A549 (cell line): ENCODE measurements around the gene ASB13.

Experiments used
- BCL3 ChIP-seq: fragments of >200 bp; sonication (Bioruptor Twin); formaldehyde crosslinking; IDR thresholded peaks from 3 replicates; pipeline ENCODE4 v1.6.1; 2016
- CBX8 ChIP-seq: fragments of 200-600 bp; sonication (generic); IDR thresholded peaks from 2 replicates; pipeline ENCODE4 v1.6.1; 2016
- CEBPB ChIP-seq, 2 experiments: fragments of >200 bp in 1 of 2; sonication (Bioruptor Twin) in 1 of 2; formaldehyde crosslinking in 1 of 2; IDR thresholded peaks; 2 replicates each; pipeline ENCODE4 v1.6.1; 2012 to 2016
- CHD2 ChIP-seq: fragments of 150-350 bp; IDR thresholded peaks from 2 replicates; pipeline ENCODE4 v1.6.1; 2014; ENCODE audit warnings: low read length; ENCODE audit not compliant: partially characterized antibody
- CTCF ChIP-seq: fragments of >200 bp; sonication (Bioruptor Twin); formaldehyde crosslinking; IDR thresholded peaks from 3 replicates; pipeline ENCODE4 v1.5.1; 2016
- JUN ChIP-seq, 2 experiments: fragments of >200 bp; sonication (Bioruptor Twin); formaldehyde crosslinking; IDR thresholded peaks; 2 replicates in 1 of 2; 3 replicates in 1 of 2; pipeline ENCODE4 v1.6.1; 2016 to 2017
- NFE2L2 ChIP-seq: fragments of 150-350 bp; conservative IDR thresholded peaks from 2 replicates; pipeline ENCODE4 v1.6.1; 2014; ENCODE audit warnings: low read length
- NR3C1 ChIP-seq: fragments of >200 bp; sonication (Bioruptor Twin); formaldehyde crosslinking; IDR thresholded peaks from 3 replicates; pipeline ENCODE4 v1.6.1; 2017
- PHF8 ChIP-seq: fragments of 200-600 bp; sonication (generic); IDR thresholded peaks from 2 replicates; pipeline ENCODE4 v1.6.1; 2016; ENCODE audit warnings: low read depth, mild to moderate bottlenecking, antibody characterized with exemption, moderate library complexity, borderline replicate concordance
- POLR2A ChIP-seq: IDR thresholded peaks from 2 replicates; pipeline ENCODE4 v1.6.1; 2012; ENCODE audit warnings: mild to moderate bottlenecking, low read length
- REST ChIP-seq: fragments of 200-600 bp; sonication (generic); IDR thresholded peaks from 2 replicates; pipeline ENCODE4 v1.6.1; 2016; ENCODE audit warnings: antibody characterized with exemption, mild to moderate bottlenecking, moderate library complexity
- TP53 ChIP-seq: fragments of 250-450 bp; sonication (Bioruptor Pico); IDR thresholded peaks from 2 replicates; pipeline ENCODE4 v1.5.0; 2021; ENCODE audit warnings: mild to moderate bottlenecking, moderate library complexity
- USF2 ChIP-seq: fragments of 450-650 bp; IDR thresholded peaks from 2 replicates; pipeline ENCODE4 v1.6.1; 2014; ENCODE audit warnings: antibody characterized with exemption

GRCh38 chr10:5613481-5614154, 52.8 kb downstream of the ASB13 start:
- TF ChIP-seq CTCF (no peak), PHF8 (no peak), USF2 (no peak), POLR2A (no peak), JUN (IDR thresholded peaks at IDR 0.05) (no peak), CEBPB (IDR thresholded peaks at IDR 0.05) (no peak), TP53 (CRISPR knock-in tag) (no peak), REST (no peak), BCL3 (no peak), NR3C1 (no peak), CHD2 (no peak), CBX8 (no peak), NFE2L2 (no peak)
